GM10248 (cell line): ENCODE results near the gene AGL.

ENCODE experiments used
- CTCF ChIA-PET: fragments of 300-600 bp; sonication (Branson Sonifier 250); formaldehyde crosslinking; extraction: SDS; loops from one replicate; lab custom pipeline; 2021; ENCODE audit warnings: antibody characterized with exemption; lab: Yijun Ruan, JAX
- POLR2A ChIA-PET: fragments of 350-650 bp; sonication (Branson Sonifier 250); formaldehyde crosslinking; extraction: SDS; loops from one replicate; lab custom pipeline; 2020; ENCODE audit warnings: antibody characterized with exemption; lab: Yijun Ruan, JAX
- DNase-seq: peaks from one replicate; pipeline ENCODE4 v3.0.0; 2012; ENCODE audit errors: extremely low spot score
- CTCF ChIP-seq: IDR thresholded peaks from 2 replicates; pipeline ENCODE4 v1.5.1; 2012; ENCODE audit warnings: mild to moderate bottlenecking, low read depth; ENCODE audit errors: extremely low read depth, missing control alignments, control extremely low read depth

The AGL gene

GRCh38 chr1:99934801-99935200 lies 84.6 kb downstream of the AGL start:
- ChIA-PET POLR2A (no interaction called here), CTCF (no interaction called here)
- DNase-seq, result no peak
- TF ChIP-seq CTCF, result no peak

GRCh38 chr1:99935534-99935933 lies 85.4 kb downstream of the AGL start:
- CTCF ChIA-PET, result no interaction called here
- POLR2A ChIA-PET, result no interaction called here
- no peak for DNase-seq
- no peak for TF ChIP-seq CTCF

GRCh38 chr1:99936071-99936470 lies 85.9 kb downstream of the AGL start:
- ChIA-PET POLR2A (no interaction called here), CTCF (interaction anchor here (1.2 kb wide), 1 partner anchor 528 kb away, joined by 3 read pairs; no protein-coding TSS in a partner anchor)
- no peak for DNase-seq
- no peak for TF ChIP-seq CTCF

- POLR2A ChIA-PET, result no interaction called here
- TF ChIP-seq CTCF, result no peak
- CTCF ChIA-PET, result interaction anchor here (1.5 kb wide), 1 partner anchor 10 kb away, joined by 3 read pairs; no protein-coding TSS in a partner anchor
- DNase-seq, result no peak
Measured at GRCh38 chr1:99942723-99943122, 92.6 kb downstream of the AGL start.

- TF ChIP-seq CTCF, result no peak
- DNase-seq, result no peak
- POLR2A ChIA-PET, result no interaction called here
- CTCF ChIA-PET, result interaction anchor here (1.4 to 1.5 kb wide), 2 partner anchors 11 to 16 kb away, joined by 3 to 4 read pairs; no protein-coding TSS in a partner anchor
Measured at GRCh38 chr1:99943223-99943794, 93.1 kb downstream of the AGL start.

- TF ChIP-seq CTCF, result no peak
- ChIA-PET CTCF (interaction anchor here (1.4 to 1.6 kb wide), 2 partner anchors 11 to 17 kb away, joined by 4 read pairs; no protein-coding TSS in a partner anchor), POLR2A (no interaction called here)
- DNase-seq, result no peak
Measured at GRCh38 chr1:99944192-99944591, 94.0 kb downstream of the AGL start.
